AG04449 (cell line): ENCODE results near the gene C1R.
A peak's percentile ranks its signal among the peaks of the same experiment; 100 is the strongest.

Experiments
- CTCF ChIA-PET: fragments of 350-600 bp; formaldehyde crosslinking; extraction: SDS; loops from one replicate; lab custom pipeline; 2021; ENCODE audit warnings: antibody characterized with exemption; lab: Yijun Ruan, JAX
- POLR2A ChIA-PET: fragments of 400-600, 350-600 bp; formaldehyde crosslinking; extraction: SDS; loops from one replicate; lab custom pipeline; 2020; ENCODE audit warnings: antibody characterized with exemption, inconsistent platforms; lab: Yijun Ruan, JAX
- DNase-seq: peaks from one replicate; pipeline ENCODE4 v3.0.0-alpha.2; 2010; ENCODE audit warnings: low read depth, low spot score
- H3K4me3 ChIP-seq: 2 replicates; pipeline ENCODE4 v1.5.1; 2011; ENCODE audit warnings: low read depth, mild to moderate bottlenecking, control low read depth, low read length
- TF ChIP-seq, protein P1 (sequence below): IDR thresholded peaks from one replicate; pipeline ENCODE4 v1.5.1; 2011; ENCODE audit warnings: mild to moderate bottlenecking, moderate library complexity, low read length, control low read depth, inconsistent platforms; ENCODE audit not compliant: insufficient read depth; ENCODE audit errors: missing control alignments

Gene C1R

DNA sequence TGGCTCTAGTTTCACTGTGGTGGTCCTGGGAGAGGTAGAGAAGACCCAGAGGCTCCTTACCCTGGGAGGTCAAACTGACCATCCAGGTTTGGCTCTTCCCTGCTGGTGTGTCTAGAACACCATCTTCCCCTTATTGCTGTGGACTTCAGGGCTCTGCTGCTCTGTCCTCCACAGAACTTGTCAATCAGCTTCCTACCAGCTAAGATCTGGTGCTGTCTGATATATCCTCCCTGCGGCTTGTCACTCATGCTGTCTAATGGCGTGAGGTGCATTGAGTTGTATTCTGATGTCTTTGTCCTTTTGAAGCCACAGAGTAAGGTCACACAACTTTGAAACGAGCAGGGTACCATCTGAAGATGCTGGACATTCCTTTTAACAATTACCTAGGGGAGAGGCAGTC lies 24.0 kb upstream of the C1R start:
- CTCF ChIA-PET, result interaction anchor here (1.0 to 12.6 kb wide), 5 partner anchors 6 to 150 kb away, joined by 4 to 158 read pairs (median 5); partner anchors contain the start of gene C1RL
- TF ChIP-seq, protein P1, sequence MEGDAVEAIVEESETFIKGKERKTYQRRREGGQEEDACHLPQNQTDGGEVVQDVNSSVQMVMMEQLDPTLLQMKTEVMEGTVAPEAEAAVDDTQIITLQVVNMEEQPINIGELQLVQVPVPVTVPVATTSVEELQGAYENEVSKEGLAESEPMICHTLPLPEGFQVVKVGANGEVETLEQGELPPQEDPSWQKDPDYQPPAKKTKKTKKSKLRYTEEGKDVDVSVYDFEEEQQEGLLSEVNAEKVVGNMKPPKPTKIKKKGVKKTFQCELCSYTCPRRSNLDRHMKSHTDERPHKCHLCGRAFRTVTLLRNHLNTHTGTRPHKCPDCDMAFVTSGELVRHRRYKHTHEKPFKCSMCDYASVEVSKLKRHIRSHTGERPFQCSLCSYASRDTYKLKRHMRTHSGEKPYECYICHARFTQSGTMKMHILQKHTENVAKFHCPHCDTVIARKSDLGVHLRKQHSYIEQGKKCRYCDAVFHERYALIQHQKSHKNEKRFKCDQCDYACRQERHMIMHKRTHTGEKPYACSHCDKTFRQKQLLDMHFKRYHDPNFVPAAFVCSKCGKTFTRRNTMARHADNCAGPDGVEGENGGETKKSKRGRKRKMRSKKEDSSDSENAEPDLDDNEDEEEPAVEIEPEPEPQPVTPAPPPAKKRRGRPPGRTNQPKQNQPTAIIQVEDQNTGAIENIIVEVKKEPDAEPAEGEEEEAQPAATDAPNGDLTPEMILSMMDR, result no peak

DNA sequence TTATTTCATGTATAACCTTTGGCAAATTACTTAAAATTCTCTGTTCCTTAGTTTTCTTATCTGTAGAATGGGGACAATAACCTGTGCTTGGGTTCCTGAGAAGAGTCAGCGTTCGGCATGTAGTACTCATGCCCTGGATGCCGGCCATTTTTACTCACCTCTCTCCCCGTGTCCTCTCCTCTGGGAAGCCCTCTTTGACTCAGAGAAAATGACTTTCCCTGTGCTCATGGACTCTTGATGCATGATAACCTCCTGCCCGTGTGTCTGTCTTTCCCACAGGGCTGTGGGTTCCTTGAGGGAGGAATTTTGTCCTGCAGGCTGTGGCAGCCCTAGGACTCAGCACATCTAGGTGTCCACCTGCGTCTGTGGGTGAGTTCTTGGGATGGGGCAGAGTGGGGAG lies 22.6 kb upstream of the C1R start:
- ChIA-PET CTCF (interaction anchor here (0.5 to 8.4 kb wide), 5 partner anchors 8 to 97 kb away, joined by 3 to 217 read pairs (median 63); partner anchors contain the start of genes C1S, LPCAT3 and RBP5), POLR2A (no interaction called here)
- DNase-seq, result no peak
- no peak overlapping the region for H3K4me3 ChIP-seq
- TF ChIP-seq, protein P1, result no peak

More for the DNA sequence above, 24.0 kb upstream of the C1R start:
- POLR2A ChIA-PET, result no interaction called here
- H3K4me3 ChIP-seq, result no peak overlapping the region
- DNase-seq, result no peak

DNA sequence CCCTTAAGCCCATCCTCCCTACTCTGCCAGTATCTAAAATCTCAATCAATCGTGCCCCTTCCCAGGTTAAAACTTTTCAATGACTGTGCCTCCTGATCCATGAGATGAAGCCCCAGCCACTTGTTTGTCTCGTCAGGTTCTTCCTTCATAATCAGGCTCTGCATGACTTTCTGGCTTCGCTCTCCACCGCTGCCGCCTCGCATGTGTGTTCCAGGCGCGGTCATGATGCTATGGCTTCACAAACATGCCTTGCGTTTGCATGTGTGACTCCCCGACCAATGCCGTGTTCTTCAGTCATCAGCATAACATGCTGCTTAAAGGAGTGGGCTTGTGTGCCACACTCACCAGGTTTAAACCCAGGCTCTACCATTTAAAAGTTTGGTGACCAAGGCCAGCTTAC lies 21.8 kb upstream of the C1R start:
- H3K4me3 ChIP-seq, result no peak overlapping the region
- no peak for DNase-seq
- ChIA-PET CTCF (interaction anchor here (0.5 to 8.4 kb wide), 41 partner anchors 8 to 245 kb away, joined by 3 to 217 read pairs (median 7); partner anchors contain the start of genes C12orf57, C1R, C1S and CLSTN3), POLR2A (no interaction called here)
- TF ChIP-seq, protein P1, result no peak

DNA sequence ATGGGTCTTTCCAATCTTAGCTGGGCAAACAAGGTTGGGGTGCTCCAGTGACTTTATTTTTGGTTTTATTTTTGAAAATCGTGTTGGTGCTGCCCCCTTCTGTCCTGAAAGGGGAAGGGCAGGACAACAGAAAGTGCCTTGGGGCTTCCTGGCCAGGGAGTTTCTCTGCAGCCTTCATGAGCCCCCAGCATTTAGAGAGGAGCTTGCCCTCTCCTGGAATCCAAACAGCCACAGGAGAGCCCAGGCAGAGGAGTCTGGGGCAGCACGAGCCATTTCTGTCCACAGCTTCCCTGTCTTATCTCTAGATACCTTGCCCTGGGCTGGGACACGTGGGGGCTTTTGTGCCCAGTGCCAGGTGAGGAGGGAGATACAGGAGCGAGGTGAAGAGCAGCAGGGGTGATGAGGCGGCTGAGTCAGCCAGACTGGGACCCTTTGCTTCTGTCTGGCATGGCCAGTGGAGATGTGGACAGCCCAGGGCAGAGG lies 21.2 kb upstream of the C1R start:
- CTCF ChIA-PET, result interaction anchor here (0.8 to 8.4 kb wide), 42 partner anchors 9 to 245 kb away, joined by 3 to 217 read pairs (median 6); partner anchors contain the start of genes C12orf57, C1R, C1S and CLSTN3

DNA sequence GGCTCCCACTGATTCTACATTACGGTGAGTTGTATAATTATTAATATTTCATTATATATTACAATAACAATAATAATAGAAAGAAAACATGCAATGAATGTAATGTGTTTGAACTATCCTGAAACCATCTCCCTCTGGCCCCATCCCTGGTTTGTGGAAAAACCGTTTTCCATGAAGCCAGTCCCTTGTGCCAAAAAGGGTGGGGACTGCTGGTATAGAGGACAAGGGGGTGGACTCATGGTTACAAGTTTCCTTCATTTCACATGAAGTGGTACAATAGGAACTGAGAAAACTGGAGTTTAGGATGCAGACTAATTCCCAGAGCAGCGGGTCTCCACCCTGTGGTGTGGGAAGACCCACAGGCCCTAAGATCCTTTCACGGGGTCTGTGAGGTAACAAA lies 19.8 kb upstream of the C1R start:
- TF ChIP-seq, protein P1, result no peak
- H3K4me3 ChIP-seq, result no peak overlapping the region
- DNase-seq, result no peak
- POLR2A ChIA-PET, result no interaction called here
- CTCF ChIA-PET, result interaction anchor here (0.8 to 8.4 kb wide), 31 partner anchors 10 to 243 kb away, joined by 3 to 217 read pairs (median 7); partner anchors contain the start of genes C12orf57, C1R, C1S and LPCAT3

More for the DNA sequence above, 21.2 kb upstream of the C1R start:
- H3K4me3 ChIP-seq, result no peak overlapping the region
- POLR2A ChIA-PET, result interaction anchor here (0.5 to 0.8 kb wide), 2 partner anchors 95 to 199 kb away, joined by 3 read pairs; partner anchors contain the start of genes ENO2 and LPCAT3
- no peak for DNase-seq
- TF ChIP-seq, protein P1, result peak; percentile 62

DNA sequence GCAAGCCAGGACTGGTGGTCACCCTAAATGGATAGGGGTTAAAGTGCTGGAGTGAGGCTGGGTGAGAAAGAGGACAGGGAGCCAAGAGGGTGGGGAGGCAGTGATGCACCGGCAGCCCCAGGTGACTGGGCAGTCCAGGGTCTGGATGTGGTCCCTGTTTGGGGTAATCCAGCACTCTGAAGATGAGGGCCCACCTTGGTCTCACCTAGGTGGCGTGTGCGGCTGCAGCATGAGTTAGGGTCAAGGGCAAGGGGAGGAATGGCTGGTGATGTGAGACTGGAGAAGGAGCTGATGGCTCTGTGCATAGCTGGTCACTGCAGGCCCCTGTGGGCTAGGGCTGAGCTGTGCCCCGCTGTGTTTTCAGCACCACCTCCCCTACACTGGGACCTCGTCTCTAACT lies 18.4 kb upstream of the C1R start:
- DNase-seq, result no peak
- ChIA-PET CTCF (interaction anchor here (0.7 to 8.4 kb wide), 20 partner anchors 9 to 185 kb away, joined by 3 to 217 read pairs (median 7); partner anchors contain the start of genes C12orf57, C1S, LPCAT3 and RBP5), POLR2A (no interaction called here)
- no peak overlapping the region for H3K4me3 ChIP-seq
- TF ChIP-seq, protein P1, result no peak
